ENCODE data around the gene ACADL. TPM values are rescaled to one million over a fixed set of nuclear protein-coding genes. Genes with fewer than 3 reads are reported as not detected.
"Not testable (repeated sequence)": the region's sequence is repeated elsewhere in the genome, so short reads cannot be mapped to it uniquely, and the experiment has no call there.

The ACADL gene
- total RNA-seq, 1 donor from 2014 or later = 32.4 TPM

- ATAC-seq; intact Hi-C loops (cut with DNase I); DNase-seq (ENCODE audit: low spot score): not testable (repeated sequence)
Measured at GRCh38 chr2:210177115-210177514, 48.1 kb downstream of the ACADL start.

DNA sequence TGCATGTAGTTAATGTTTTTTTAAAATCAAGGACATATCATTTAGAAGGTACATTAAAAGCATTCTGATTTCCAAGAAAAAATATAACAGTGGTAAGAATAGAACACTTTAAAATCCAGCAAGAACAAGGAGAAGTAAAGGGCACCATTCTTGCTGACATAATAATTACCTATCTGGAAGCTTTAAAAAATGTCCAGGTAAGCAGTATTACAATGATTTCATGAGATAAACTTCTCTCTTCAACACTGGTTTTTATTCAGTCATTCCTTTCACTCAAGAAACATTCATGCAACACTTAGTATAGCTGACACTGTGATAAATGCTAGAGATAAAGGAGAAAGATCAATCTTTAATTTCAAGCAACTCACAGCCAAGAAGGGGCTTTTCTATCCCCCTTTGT, 51.2 kb downstream of the ACADL start:
- DNase-seq (ENCODE audit: low spot score) (no peak), ATAC-seq (no peak)
- intact Hi-C loops (cut with DNase I) = no loop called here

GRCh38 chr2:210172219-210172575, 53.0 kb downstream of the ACADL start:
- DNase-seq (ENCODE audit: low spot score) = no peak

GRCh38 chr2:210171309-210172218, 53.7 kb downstream of the ACADL start, which contains the start of gene KANSL1L:
KANSL1L (minus strand) TSS chr2:210171409; CDS start chr2:210154582, 16,827 bp downstream.
- ATAC-seq = peak; percentile 94
- DNase-seq (ENCODE audit: low spot score) = peak; percentile 100
- intact Hi-C loops (cut with DNase I) = no loop called here

More at GRCh38 chr2:210172219-210172575, 53.0 kb downstream of the ACADL start:
- no peak for ATAC-seq
- intact Hi-C loops (cut with DNase I) = no loop called here

DNA sequence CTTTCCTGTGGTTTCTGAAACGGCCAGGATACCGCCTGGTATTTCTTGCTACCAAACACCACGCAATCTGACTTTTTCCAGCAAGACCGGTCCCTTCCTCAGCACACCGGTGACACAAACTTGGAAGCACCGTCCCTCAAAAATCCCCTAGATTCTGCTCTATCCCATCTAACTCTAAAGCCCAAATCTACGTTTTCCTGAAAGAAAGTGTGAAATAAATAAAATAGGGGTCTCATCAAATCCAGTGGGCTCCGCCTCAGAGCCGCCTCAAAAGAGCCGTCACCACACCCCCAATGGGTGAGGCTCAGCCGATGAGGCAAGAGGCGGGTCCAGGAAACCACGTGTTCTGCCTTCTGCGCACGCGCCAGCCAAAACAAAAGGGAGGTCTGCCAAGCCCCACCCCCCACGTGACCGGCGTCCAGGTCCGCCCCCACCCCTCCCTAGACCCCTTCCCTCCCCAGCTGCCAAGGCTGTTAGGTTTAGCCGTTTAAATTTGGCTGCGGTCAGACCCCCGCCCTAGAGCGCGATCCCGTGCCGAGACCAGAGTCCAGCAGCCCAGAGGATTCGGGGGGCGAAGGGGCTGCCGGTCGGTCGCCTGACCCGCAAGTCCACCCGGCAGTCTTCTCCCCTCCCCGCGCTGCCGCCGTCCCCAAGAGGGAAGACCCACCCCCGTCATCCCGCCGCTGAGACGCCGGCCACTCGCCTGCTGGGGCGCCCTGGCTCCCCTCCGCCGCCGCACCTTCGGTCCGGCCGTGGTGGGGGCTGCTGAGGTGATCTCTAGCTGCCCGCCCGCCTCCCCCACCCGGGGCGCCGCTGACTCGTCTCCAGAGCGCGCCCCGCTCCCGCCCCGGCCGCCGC, 54.6 kb downstream of the ACADL start:
- peak; percentile 99 for DNase-seq (ENCODE audit: low spot score)
- intact Hi-C loops (cut with DNase I) = no loop called here

DNA sequence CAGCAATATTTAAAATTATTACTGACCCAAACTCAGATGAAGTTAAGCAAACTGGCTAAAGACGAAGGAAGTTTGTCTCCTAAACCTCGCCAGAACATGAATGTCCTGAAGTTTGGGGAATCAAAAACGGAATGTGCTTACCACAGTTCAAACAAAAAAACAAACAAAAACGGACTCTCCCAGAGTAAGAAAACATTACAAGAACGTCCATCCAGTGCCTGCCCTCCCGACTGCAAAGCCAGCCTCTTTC, 55.1 kb downstream of the ACADL start:
- DNase-seq (ENCODE audit: low spot score) = no peak
- no peak for ATAC-seq
- intact Hi-C loops (cut with DNase I) = no loop called here

More for the DNA sequence above, 54.6 kb downstream of the ACADL start:
- ATAC-seq = peak; percentile 95

DNA sequence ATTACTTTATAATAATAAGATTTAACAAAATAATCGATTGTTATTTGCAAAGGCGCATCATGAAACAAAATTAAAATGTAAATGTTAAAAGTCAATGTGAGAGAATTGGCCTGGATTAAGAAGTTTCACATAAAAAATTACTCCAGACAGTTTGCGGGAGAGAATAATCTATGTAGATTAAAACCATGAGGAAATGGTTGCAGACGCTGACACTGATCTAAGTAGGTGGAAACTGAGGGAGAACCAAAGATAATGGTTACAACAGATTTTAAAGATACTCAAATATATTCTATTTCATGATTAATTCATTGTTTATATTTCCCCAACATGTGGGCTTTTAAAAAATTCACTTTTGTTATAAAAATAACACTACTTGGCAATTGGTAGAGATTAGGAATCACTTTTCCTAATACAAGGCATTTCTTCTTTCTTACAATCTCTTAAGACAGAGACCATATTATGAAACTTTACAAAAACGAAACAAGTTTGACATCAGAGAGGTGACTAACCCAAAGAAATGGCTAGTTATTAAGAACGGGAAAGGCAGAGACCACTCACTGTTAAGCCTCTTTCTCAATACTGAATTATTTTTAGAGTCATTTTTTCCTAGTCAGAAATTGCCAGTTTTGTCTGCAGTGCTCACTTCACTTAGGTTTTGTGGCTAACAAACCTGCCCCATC, 55.6 kb downstream of the ACADL start:
- DNase-seq (ENCODE audit: low spot score) = no peak
- intact Hi-C loops (cut with DNase I) = no loop called here

DNA sequence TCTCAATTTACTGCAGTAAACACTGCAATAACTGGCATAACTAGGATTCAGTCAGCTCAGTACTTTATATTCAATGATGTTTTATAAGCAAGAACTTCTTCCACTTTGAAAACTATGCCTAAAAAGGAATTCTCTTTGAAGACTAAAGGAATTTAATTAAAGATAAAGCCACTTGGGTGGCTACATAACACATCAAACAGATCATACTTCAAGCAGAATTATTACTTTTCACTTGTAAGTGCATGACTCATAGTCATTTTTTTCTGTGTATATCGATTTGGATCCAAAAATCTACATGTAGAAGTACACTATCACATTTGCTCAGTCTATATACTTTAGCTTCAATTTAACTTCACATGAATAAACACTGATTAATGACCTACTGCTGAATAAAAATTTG, 58.0 kb downstream of the ACADL start:
- ATAC-seq = no peak
- DNase-seq (ENCODE audit: low spot score) = no peak
- intact Hi-C loops (cut with DNase I) = no loop called here

More for the DNA sequence above, 55.6 kb downstream of the ACADL start:
- peak; percentile 33 for ATAC-seq

GRCh38 chr2:210162466-210163124, 62.7 kb downstream of the ACADL start:
- ATAC-seq (no peak), DNase-seq (ENCODE audit: low spot score) (no peak)
- intact Hi-C loops (cut with DNase I) = no loop called here

GRCh38 chr2:210159059-210159458, 66.2 kb downstream of the ACADL start:
- intact Hi-C loops (cut with DNase I) = no loop called here
- ATAC-seq (no peak), DNase-seq (ENCODE audit: low spot score) (no peak)

GRCh38 chr2:210158236-210158635, 67.0 kb downstream of the ACADL start:
- no peak for ATAC-seq
- intact Hi-C loops (cut with DNase I) = no loop called here
- DNase-seq (ENCODE audit: low spot score) = no peak

DNA sequence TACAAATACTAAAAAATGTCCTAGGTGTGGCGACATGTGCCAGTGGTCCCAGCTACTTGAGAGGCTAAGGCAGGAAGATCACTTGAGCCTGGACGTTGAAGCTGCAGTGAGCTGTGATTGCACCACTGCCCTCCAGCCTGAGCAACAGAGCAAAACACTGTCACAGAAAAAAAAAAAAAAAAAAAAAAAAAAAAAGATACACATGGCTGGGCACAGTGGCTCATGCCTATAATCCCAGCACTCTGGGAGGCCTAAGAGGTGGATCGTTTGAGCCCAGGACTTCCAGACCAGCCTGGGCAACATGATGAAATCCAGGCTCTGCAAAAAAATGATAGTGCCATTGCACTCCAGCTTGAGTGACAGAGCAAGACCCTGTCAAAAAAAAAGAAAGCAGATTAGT, 67.7 kb downstream of the ACADL start:
- no peak for DNase-seq (ENCODE audit: low spot score)
- ATAC-seq = no peak
- intact Hi-C loops (cut with DNase I) = no loop called here

- no peak for ATAC-seq
- no peak for DNase-seq (ENCODE audit: low spot score)
- intact Hi-C loops (cut with DNase I) = no loop called here
Measured at GRCh38 chr2:210147614-210148013, 77.6 kb downstream of the ACADL start.

Other genes with a start within 250 kb of the ACADL start
- 50.3 TPM for gene RPE, start 222.8 kb downstream of the ACADL start, total RNA-seq
- 55.9 TPM for gene KANSL1L, start 54.0 kb downstream of the ACADL start, total RNA-seq
- not detected for gene MYL1, start 89.7 kb upstream of the ACADL start, total RNA-seq

Measured in sciatic nerve (tissue), 2 donors.